Upper lobe of left lung (tissue), 4 donors: Measurements from ENCODE around the gene STK39.

Experiments
- CTCF ChIP-seq, 6 experiments: fragments of 450-650 bp in 4 of 6; fragments of 200-600 bp in 2 of 6; sonication (generic) in 2 of 6; IDR thresholded peaks; one replicate each; pipeline ENCODE4 v1.5.1; 2016 to 2019; ENCODE audit warnings: antibody characterized with exemption in 6 of 6
- POLR2A ChIP-seq, 4 donors: fragments of 450-650 bp; IDR thresholded peaks; one replicate each; pipeline ENCODE4 v1.5.1; 2016 to 2017; ENCODE audit warnings: antibody characterized with exemption in 4 of 4, mild to moderate bottlenecking in 2 of 4
- POLR2AphosphoS5 ChIP-seq, 2 donors: sonication (generic); formaldehyde crosslinking; IDR thresholded peaks; one replicate each; pipeline ENCODE4 v1.5.1; 2017; ENCODE audit warnings: antibody characterized with exemption in 2 of 2

GRCh38 chr2:168049609-168050008 is 197.8 kb downstream of the STK39 start:
- TF ChIP-seq CTCF (IDR thresholded peaks at IDR 0.05) (no peak), POLR2A (IDR thresholded peaks at IDR 0.05) (no peak), POLR2AphosphoS5 (IDR thresholded peaks at IDR 0.05) (no peak)
